Hepatic stellate cell (primary cell): Measurements from ENCODE around the gene SLX1B.
"Not testable (repeated sequence)": the region's sequence is repeated elsewhere in the genome, so short reads cannot be mapped to it uniquely, and the experiment has no call there.

Experiments used
- DNase-seq: peaks from one replicate; pipeline ENCODE4 v3.0.0; 2011; ENCODE audit warnings: low spot score

Gene SLX1B

GRCh38 chr16:29454269-29454668 is at the start of gene SLX1B, which contains the start of gene BOLA2:
Gene SLX1B (plus strand): TSS chr16:29454533.
Gene BOLA2 (minus strand): TSS chr16:29454351. CDS start chr16:29454253, 98 bp downstream.
- DNase-seq, result not testable (repeated sequence)

- DNase-seq, result not testable (repeated sequence)
Observed at GRCh38 chr16:29405249-29405648, 49.1 kb upstream of the SLX1B start.

GRCh38 chr16:29423587-29423986 is 30.7 kb upstream of the SLX1B start:
- not testable (repeated sequence) for DNase-seq

GRCh38 chr16:29425390-29425789 is 28.9 kb upstream of the SLX1B start:
- not testable (repeated sequence) for DNase-seq

GRCh38 chr16:29453754-29454153 is 579 bp upstream of the SLX1B start:
- not testable (repeated sequence) for DNase-seq

- DNase-seq, result not testable (repeated sequence)
Observed at GRCh38 chr16:29454828-29455227, 495 bp downstream of the SLX1B start.

GRCh38 chr16:29457660-29458059 is 3.3 kb downstream of the SLX1B start:
- DNase-seq, result not testable (repeated sequence)

GRCh38 chr16:29459706-29460646 is 5.6 kb downstream of the SLX1B start, which contains the start of gene SULT1A4:
Gene SULT1A4 (plus strand): TSS chr16:29459913. CDS start chr16:29461386, 1,473 bp downstream.
- not testable (repeated sequence) for DNase-seq

GRCh38 chr16:29460647-29461030 is 6.3 kb downstream of the SLX1B start:
- DNase-seq, result not testable (repeated sequence)

- DNase-seq, result not testable (repeated sequence)
Observed at GRCh38 chr16:29465985-29466824, 11.9 kb downstream of the SLX1B start.

- not testable (repeated sequence) for DNase-seq
Observed at GRCh38 chr16:29466904-29467303, 12.6 kb downstream of the SLX1B start.

- DNase-seq, result not testable (repeated sequence)
Observed at GRCh38 chr16:29467654-29468366, 13.5 kb downstream of the SLX1B start.

GRCh38 chr16:29469660-29470059 is 15.3 kb downstream of the SLX1B start:
- not testable (repeated sequence) for DNase-seq

GRCh38 chr16:29472065-29472464 is 17.7 kb downstream of the SLX1B start:
- not testable (repeated sequence) for DNase-seq

GRCh38 chr16:29482276-29482675 is 27.9 kb downstream of the SLX1B start:
- DNase-seq, result not testable (repeated sequence)

- not testable (repeated sequence) for DNase-seq
Observed at GRCh38 chr16:29506308-29506707, 52.0 kb downstream of the SLX1B start, which contains the start of gene NPIPB12. Gene NPIPB12 (minus strand): TSS chr16:29506408.
